HFFc6 (cell line): ENCODE results near the gene SMARCAL1. TPM values are rescaled to one million over a fixed set of nuclear protein-coding genes. Genes with fewer than 3 reads are reported as not detected.

Experiments used
- DNase-seq: peaks from one replicate; pipeline ENCODE4 v3.0.0-alpha.2; 2018
- H3K27ac Mint-ChIP-seq: 2 replicates; pipeline ENCODE4 v1.8.0; 2020; ENCODE audit warnings: mild to moderate bottlenecking, mixed read lengths
- H3K27me3 Mint-ChIP-seq: 2 replicates; pipeline ENCODE4 v1.8.0; 2021; ENCODE audit warnings: mild to moderate bottlenecking, moderate library complexity, mixed read lengths; ENCODE audit not compliant: insufficient read depth
- H3K36me3 Mint-ChIP-seq: 2 replicates; pipeline ENCODE4 v1.8.0; 2021; ENCODE audit warnings: low read depth, mixed read lengths
- H3K4me1 Mint-ChIP-seq: 2 replicates; pipeline ENCODE4 v1.8.0; 2020; ENCODE audit warnings: low read depth, mixed read lengths
- H3K4me3 Mint-ChIP-seq: 2 replicates; pipeline ENCODE4 v1.8.0; 2020; ENCODE audit warnings: mild to moderate bottlenecking, moderate library complexity, mixed read lengths
- H3K9me3 Mint-ChIP-seq: 2 replicates; pipeline ENCODE4 v1.8.0; 2020; ENCODE audit warnings: mild to moderate bottlenecking, mixed read lengths
- long read RNA-seq: library from polyadenylated mRNA; unstranded; transcript quantifications from one replicate; pipeline ENCODE4 v2.0.0, GENCODE V29; 2019
- total RNA-seq, 6 experiments: library from RNA; stranded (reverse); fragmentation: NEBNext Ultra II Directional; extraction: Animal tissue kit (Norgen Biotek cat#: 25700); gene quantifications; 2 replicates in 1 of 6; 3 replicates in 5 of 6; pipeline ENCODE4 v1.2.3, GENCODE V29; 2021
- TF ChIP-seq, protein P1 (sequence below): fragments of 200-600 bp; sonication (generic); IDR thresholded peaks from 2 replicates; pipeline ENCODE4 v1.5.0; 2021; ENCODE audit warnings: antibody characterized with exemption, mild to moderate bottlenecking

The SMARCAL1 gene
- 10 to 100 TPM; 25.6 to 33.1 (median 32.1) TPM for total RNA-seq
- long read RNA-seq, transcript SMARCAL1-201 (18 exons, 3,271 nt): major isoform, 9 of 33 reads
- long read RNA-seq, transcript SMARCAL1-202 (18 exons, 3,056 nt): major isoform, 9 of 33 reads
- long read RNA-seq, partial matches to known transcripts: 10 of 33 reads
- long read RNA-seq, other reads (novel, unspliced or antisense): 5 of 33 reads

DNA sequence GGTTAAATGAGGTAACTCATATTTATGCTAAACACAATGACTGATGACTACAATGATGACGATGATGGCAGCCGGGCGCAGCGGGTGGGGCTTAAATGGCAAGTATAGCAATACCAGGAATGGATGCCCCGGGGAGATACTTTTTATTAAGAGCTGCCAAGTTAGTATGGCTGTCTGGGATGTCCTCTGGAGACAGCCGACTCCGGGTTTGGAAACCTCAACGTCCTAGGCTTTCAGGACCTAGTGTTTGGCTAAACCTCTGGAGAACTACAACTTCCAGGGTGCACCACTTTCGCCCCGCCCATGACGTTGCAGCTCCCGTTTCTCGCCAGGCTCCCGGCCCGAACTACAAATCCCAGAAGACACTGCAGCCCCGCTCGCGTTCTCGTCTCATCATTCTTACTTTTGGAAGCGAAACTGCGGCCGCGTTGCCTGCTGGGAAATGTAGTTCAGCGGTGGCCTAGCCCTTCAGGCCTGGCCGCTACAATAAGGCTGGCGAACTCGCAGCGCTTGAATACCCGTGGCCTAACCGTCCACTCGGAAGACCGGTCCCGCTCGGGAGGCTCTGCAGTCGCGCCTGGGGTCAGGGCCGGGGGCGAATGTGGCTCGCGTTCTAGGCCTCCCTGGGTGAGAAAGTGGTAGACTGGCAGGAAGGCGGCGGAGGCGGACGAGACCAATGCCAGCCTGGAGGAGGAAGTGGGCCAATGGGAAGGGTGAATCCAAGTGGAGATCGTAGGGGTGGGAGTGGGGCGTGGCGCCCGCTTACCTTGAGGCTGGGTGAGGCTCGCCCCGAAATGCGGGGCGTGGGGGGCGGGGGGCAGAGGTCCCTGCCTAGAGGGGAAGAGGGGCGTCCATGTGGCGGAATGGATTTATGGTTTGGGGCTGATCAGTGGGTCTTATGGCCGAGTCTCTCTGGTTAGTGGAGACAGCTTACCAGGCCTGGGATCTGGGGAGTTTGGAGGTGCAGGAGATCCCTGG, at the start of gene SMARCAL1:
Gene SMARCAL1, plus strand, starts transcription at position 463 of the 978 bp plus-strand sequence. CDS start 2,221 bp downstream, outside the sequence.
- peak; percentile 97 for DNase-seq
- H3K27ac Mint-ChIP-seq: peak within 1 kb of the TSS; percentile 95
- no peaks in the 10 kb centered on the region for H3K27me3 Mint-ChIP-seq
- H3K36me3 Mint-ChIP-seq: peaks cover 13% of the 10 kb centered on the region
- H3K4me1 Mint-ChIP-seq: peaks cover 14% of the 10 kb centered on the region
- H3K4me3 Mint-ChIP-seq: peak within 1 kb of the TSS; percentile 96
- TF ChIP-seq, protein P1, sequence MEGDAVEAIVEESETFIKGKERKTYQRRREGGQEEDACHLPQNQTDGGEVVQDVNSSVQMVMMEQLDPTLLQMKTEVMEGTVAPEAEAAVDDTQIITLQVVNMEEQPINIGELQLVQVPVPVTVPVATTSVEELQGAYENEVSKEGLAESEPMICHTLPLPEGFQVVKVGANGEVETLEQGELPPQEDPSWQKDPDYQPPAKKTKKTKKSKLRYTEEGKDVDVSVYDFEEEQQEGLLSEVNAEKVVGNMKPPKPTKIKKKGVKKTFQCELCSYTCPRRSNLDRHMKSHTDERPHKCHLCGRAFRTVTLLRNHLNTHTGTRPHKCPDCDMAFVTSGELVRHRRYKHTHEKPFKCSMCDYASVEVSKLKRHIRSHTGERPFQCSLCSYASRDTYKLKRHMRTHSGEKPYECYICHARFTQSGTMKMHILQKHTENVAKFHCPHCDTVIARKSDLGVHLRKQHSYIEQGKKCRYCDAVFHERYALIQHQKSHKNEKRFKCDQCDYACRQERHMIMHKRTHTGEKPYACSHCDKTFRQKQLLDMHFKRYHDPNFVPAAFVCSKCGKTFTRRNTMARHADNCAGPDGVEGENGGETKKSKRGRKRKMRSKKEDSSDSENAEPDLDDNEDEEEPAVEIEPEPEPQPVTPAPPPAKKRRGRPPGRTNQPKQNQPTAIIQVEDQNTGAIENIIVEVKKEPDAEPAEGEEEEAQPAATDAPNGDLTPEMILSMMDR: no peak
- no peaks in the 10 kb centered on the region for H3K9me3 Mint-ChIP-seq

DNA sequence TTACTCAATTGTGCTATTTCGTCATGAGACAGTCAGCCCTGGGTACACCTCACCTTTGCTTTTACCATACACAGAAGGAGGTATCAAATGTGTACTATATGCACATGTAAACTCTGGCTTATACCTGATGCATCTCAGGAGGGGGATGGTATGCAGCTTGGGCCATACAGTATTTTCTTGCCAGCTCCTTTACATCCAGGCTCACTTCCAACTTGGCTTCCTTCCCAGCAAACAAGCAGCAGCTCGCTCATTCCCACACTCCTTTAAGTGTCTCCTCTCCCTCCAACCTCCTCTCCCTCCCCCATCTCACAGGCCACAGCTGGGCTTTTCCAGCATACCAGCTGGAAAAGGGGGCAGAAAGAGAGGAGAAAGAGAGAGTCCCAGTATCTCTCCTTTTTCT, 49.6 kb upstream of the SMARCAL1 start:
- Mint-ChIP-seq H3K36me3 (peaks cover 58% of the 10 kb centered on the region), H3K27me3 (peaks cover under 1% of the 10 kb centered on the region), H3K27ac (peak overlapping the region; percentile 17), H3K4me3 (no peak overlapping the region), H3K9me3 (no peaks in the 10 kb centered on the region), H3K4me1 (peaks cover 90% of the 10 kb centered on the region)
- DNase-seq: peak; percentile 41
- TF ChIP-seq, protein P1: no peak

DNA sequence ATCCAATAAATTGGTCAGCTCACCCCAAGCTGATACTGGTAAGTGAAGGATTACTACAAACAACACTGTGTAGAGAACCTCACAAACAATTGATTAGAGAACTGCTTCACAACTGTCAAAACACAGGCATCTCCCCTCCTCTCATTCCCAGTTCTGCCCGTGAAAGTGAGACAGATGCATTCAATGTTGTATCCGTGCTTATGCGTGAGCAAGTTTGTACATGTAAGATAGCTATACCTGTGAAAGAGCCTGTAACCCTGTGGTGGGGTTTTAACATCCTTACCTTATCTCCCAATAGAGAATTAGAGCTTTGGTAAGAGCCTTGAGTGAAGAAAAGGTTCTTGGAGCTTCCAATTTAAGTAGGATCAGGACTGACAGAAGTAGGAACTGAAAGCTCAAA, 49.1 kb upstream of the SMARCAL1 start:
- TF ChIP-seq, protein P1: no peak
- H3K4me3 Mint-ChIP-seq: no peak overlapping the region
- peaks cover 1% of the 10 kb centered on the region for H3K27me3 Mint-ChIP-seq
- H3K36me3 Mint-ChIP-seq: peaks cover 53% of the 10 kb centered on the region
- no peaks in the 10 kb centered on the region for H3K9me3 Mint-ChIP-seq
- H3K4me1 Mint-ChIP-seq: peaks cover 90% of the 10 kb centered on the region
- no peak for DNase-seq
- peak overlapping the region; percentile 17; the same call in 1 of the 2 replicates for H3K27ac Mint-ChIP-seq

DNA sequence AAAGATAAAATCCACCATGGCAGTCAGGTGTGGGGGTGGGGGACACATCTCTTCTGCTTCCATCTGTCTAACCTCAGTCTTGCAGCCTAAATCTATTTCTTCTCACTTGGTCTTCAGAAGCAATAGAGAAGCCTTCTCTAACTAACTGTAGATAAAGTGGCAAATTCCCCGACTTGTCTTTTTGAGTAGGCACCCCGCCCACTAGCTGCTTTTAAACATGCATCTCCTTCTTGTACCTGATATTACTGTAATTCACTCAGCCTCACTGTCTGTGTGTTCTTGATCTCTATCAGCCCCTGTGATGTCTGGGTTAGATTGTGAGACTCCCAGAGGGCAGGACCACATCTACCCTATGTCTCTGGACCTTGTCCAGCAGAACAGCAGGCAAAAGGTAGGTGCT, 46.8 kb upstream of the SMARCAL1 start:
- Mint-ChIP-seq H3K27ac (no peak overlapping the region), H3K36me3 (peaks cover 41% of the 10 kb centered on the region), H3K4me3 (no peak overlapping the region), H3K27me3 (peaks cover 1% of the 10 kb centered on the region), H3K4me1 (peaks cover 93% of the 10 kb centered on the region), H3K9me3 (no peaks in the 10 kb centered on the region)
- no peak for DNase-seq
- TF ChIP-seq, protein P1: no peak

DNA sequence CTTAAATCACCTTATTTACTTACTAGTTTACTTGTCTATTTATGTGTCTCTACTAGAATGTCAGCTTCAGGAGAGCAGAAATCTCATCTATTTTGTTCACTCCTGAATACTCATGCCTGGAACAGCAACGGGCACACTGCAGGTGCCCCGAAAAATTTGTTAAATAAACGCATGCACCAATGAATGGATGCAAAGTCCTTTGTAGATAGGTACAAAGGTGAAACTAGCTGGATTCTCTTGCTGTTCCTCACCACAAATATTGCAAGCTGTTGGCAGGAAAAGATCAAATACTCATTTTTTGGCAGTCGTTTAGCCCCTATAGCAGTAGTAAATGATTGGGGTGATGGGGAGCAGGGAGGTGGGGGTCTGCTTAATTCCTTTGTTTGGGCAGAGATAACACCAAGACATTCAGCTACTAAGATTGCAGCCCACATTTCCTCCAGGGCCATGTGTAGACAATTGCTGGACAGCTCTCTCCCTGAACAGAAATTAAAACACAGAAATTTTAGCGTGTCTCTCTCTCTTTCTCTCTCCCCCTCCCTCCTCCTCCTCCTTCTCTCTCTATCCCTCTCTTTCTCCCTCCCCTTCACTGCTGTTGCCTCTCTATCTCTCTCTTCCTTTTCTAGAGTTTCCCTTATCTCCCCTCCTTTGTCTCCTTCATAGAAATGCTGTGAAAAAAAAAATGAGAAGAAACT, 45.4 kb upstream of the SMARCAL1 start:
- H3K27me3 Mint-ChIP-seq: peaks cover 5% of the 10 kb centered on the region
- no peaks in the 10 kb centered on the region for H3K9me3 Mint-ChIP-seq
- H3K27ac Mint-ChIP-seq: no peak overlapping the region
- H3K4me3 Mint-ChIP-seq: peak overlapping the region; percentile 92
- DNase-seq: no peak
- peaks cover 33% of the 10 kb centered on the region for H3K36me3 Mint-ChIP-seq
- TF ChIP-seq, protein P1: no peak
- peaks cover 87% of the 10 kb centered on the region for H3K4me1 Mint-ChIP-seq
